SH-SY5Y (cell line): Measurements from ENCODE around the gene OR52K1.

Experiments used
- GATA2 ChIP-seq: IDR thresholded peaks from 2 replicates; pipeline ENCODE4 v1.6.1; 2011; ENCODE audit warnings: mild to moderate bottlenecking, low read depth, low read length
- GATA3 ChIP-seq: IDR thresholded peaks from 2 replicates; pipeline ENCODE4 v1.6.1; 2011; ENCODE audit warnings: low read depth, mild to moderate bottlenecking, low read length, moderate library complexity

DNA sequence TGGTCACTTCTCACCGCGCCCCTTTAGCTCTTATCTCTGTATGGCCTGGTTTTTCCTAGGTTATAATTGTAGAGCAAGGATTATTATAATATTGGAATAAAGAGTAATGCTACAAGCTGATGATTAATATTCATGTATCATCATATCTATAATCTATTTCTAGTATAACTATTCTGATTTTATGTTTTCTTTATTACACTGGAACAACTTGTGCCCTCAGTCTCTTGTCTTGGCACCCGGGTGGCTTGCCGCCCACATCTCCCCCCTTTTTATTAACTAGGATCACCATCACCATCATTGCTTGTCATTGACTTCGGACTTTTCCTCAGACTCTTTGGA is 11.0 kb downstream of the OR52K1 start:
- no peak for TF ChIP-seq GATA3
- TF ChIP-seq GATA2, result no peak
